HG03135 (cell line): ENCODE data around the gene LRRFIP1.
"Not testable (repeated sequence)": the region's sequence is repeated elsewhere in the genome, so short reads cannot be mapped to it uniquely, and the experiment has no call there.

ENCODE experiments used
- ATAC-seq: cut with Tn5 transposase; IDR thresholded peaks from one replicate; pipeline ENCODE4 v1.9.1; 2021; ENCODE audit warnings: mild to moderate bottlenecking, moderate library complexity; ENCODE audit not compliant: unreplicated experiment

Gene LRRFIP1

GRCh38 chr2:237762291-237763182 is 135.2 kb downstream of the LRRFIP1 start:
- ATAC-seq = not testable (repeated sequence)

- ATAC-seq = no peak
These were observed 136.4 kb downstream of the LRRFIP1 start for GRCh38 chr2:237763812-237764211.

- not testable (repeated sequence) for ATAC-seq
These were observed 137.7 kb downstream of the LRRFIP1 start for GRCh38 chr2:237765122-237765521.

GRCh38 chr2:237765875-237766274 is 138.5 kb downstream of the LRRFIP1 start:
- ATAC-seq = no peak

GRCh38 chr2:237766340-237766739 is 139.0 kb downstream of the LRRFIP1 start:
- ATAC-seq = no peak

DNA sequence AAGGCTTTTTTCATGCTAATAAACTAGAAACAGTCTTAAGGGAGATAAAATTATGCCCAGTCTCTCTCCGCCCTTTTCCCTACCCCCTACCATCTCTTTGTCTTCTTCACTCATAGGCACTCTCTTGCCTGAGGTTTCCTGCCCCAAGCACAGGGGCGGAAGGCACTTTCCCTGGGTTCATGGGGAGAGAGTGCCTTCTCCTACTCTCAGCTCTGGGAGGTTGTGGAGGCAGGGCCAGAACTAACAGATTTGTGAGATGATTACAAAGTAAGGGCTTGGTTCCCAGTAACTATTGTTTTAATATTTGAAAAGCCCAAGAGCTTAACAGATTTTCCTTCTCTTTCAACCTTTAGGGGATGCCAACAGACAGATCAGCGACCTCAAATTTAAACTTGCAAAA is 145.1 kb downstream of the LRRFIP1 start:
- no peak for ATAC-seq

GRCh38 chr2:237773826-237774225 is 146.4 kb downstream of the LRRFIP1 start:
- ATAC-seq = no peak

DNA sequence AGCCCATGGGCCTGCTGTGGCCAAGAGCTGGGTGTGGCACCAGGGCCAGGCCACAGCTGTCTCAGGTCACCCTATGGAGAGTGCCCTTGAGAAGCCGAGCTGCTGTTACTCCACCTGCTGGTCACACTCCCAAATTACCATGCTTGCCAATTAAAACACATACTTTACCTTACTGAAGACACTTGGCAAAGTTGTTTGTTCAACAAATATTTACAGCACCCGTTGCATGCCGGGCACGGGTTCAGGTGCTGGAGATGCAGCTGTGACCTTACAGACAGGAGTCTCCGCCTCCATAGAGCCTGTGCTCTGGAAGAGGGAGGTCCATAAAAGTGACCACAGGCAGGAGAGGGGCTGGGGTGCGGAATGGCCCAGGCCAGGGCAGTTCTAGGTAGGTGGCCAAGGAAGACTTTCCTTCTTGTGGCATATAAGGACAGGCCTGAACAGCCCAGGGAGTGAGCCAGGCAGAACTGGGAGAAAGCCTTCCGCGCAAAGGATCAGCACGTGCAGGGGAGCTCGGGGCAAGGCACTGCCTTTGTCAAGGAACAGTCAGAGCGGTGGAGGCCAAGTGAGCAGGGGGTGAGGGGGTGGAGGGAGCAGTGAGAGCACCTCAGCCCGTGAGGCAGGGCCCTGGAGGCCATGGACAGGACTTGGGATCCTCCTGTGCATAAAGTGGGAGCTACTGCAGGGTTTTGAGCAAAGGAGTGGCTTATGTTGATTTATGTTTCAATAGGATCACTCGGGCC is 147.6 kb downstream of the LRRFIP1 start:
- no peak for ATAC-seq

DNA sequence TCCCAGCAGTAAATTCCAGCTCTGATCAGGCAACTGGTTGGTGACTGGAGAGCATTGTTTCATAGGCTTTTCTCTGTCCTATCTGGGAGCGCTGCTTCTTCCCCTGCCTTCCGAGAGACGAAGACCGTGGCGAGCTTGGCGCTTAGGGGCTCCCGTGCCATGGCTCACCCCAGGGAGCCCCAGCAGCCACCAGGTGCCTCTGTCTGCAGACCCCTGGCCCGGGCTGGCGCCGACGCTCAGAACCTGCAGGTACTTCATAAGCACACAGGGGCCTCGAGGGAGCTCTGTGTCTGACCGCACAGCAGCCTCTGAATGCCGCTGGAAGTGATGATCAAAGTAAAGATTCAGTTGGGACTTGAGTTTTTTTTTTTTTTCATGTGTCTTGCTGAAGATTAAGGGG is 152.1 kb downstream of the LRRFIP1 start:
- no peak for ATAC-seq

DNA sequence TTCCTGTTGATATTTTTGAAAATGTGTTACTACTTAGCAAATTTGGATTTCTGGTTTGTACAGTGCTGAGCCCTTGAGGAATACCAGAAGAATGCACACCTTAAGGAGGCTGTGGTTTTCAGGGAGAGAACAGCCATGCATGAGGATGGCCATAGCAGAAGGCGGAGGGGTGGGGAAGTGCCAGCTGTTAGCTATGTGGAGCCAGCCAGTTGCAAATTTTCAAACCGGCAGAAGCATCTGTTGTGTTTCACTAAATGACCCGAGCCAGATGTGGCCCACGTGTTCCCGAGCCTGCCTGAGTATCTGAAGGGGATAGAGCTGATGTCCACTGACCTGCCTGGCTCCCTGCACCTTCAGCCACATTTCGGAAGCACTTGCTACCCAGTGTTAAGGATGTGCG is 154.8 kb downstream of the LRRFIP1 start:
- ATAC-seq = no peak

GRCh38 chr2:237783678-237784077 is 156.3 kb downstream of the LRRFIP1 start:
- not testable (repeated sequence) for ATAC-seq

DNA sequence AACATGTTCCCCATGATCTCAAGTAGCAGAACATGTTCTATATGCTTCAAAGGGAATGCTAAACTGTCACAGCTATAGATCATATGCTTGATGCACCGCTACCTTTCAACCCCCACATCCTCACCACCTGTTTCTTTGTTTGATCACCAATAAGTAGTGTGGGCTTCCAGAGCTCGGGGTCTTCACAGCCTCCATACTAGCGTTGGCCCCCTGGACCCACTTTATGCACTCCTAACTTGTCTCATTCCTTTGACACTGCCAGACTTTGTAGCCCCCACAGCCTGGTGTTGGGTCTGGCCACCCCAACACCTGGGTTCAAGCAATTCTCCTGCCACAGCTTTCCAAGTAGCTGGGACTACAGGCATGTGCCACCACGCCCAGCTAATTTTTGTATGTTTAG is 159.5 kb downstream of the LRRFIP1 start:
- no peak for ATAC-seq

- no peak for ATAC-seq
These were observed 163.0 kb downstream of the LRRFIP1 start for GRCh38 chr2:237790353-237790752.

DNA sequence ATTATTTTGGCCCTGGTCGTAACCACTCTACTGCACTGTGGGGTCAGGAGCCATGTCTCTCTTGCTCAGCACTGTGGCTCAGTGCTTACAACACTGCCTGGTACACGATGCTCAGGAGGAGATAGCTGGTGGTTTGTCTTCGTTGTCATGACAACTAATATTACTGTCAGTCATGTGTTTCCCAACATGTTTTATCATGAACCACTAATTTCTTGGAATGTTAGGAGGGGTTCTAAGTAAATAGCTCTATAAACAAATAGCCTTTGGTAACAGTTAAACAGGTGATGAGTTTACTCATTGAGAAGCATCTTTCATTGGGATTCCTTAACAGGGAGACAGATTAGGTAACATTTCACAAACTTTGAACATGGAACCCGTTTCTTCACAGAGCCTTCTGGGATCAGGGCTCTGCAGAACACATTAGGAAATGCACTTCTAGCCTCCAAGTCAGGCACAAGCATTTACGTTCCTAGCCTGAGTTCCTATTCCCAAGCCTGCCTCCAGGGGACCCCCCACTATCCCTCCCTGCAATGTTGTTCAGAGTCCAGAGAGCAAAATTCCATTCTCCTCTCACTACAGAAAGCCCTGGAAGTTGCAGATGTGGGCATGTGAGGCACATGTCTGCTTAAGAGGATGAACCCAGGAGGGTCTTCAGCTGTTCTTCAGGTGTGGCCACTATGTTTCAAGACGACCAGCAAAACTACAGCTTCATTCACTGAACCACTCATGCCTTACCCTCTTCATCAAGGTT is 164.8 kb downstream of the LRRFIP1 start:
- no peak for ATAC-seq

DNA sequence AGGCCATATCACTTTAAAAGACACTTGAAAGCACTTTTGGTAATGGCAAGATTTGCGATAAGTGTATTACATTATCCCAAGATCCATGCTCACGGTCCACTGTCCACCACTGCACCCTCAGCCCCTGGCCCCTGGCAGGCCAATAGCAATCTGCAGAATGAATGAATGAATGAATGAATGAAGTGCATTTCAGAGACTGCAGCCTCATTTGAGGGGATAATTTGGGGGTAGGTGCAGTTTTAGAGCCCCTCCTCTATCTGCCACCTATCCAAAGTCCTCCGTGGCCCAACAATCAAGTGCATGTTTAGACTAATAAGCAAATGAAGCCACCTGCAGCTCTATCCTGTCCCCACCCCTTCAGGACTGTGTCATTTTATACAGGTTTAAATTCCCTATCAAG is 169.9 kb downstream of the LRRFIP1 start:
- no peak for ATAC-seq

GRCh38 chr2:237798236-237799059 is 171.1 kb downstream of the LRRFIP1 start, which contains the start of gene RBM44:
Gene RBM44 (plus strand): TSS chr2:237798779. CDS start chr2:237813610, 14,831 bp downstream.
- ATAC-seq = no peak

- ATAC-seq = no peak
These were observed 171.7 kb downstream of the LRRFIP1 start for GRCh38 chr2:237799060-237799428.

- ATAC-seq = no peak
These were observed 174.1 kb downstream of the LRRFIP1 start for GRCh38 chr2:237801466-237801865.

GRCh38 chr2:237806334-237806733 is 178.9 kb downstream of the LRRFIP1 start:
- no peak for ATAC-seq

- no peak for ATAC-seq
These were observed 188.2 kb downstream of the LRRFIP1 start for GRCh38 chr2:237815637-237816036.
